MCF 10A (cell line): ENCODE results near the gene ADGRF4. TPM values are rescaled to one million over a fixed set of nuclear protein-coding genes. Genes with fewer than 3 reads are reported as not detected.
"Not testable (repeated sequence)": the region's sequence is repeated elsewhere in the genome, so short reads cannot be mapped to it uniquely, and the experiment has no call there.

ENCODE experiments used
- BruUV-seq: library from RNA; stranded (reverse); fragments of 400-500 nt; replicated peaks from 2 replicates; lab custom pipeline; 2021; lab: Mats Ljungman, UMichigan
- CTCF ChIA-PET: fragments of 300-600 bp; sonication (Branson Sonifier 250); formaldehyde crosslinking; extraction: SDS; loops from one replicate; lab custom pipeline; 2021; ENCODE audit warnings: antibody characterized with exemption, inconsistent platforms; lab: Yijun Ruan, JAX
- POLR2A ChIA-PET: fragments of 300-600, 350-650 bp; sonication (Branson Sonifier 250); formaldehyde crosslinking; extraction: SDS; loops from one replicate; lab custom pipeline; 2020; ENCODE audit warnings: antibody characterized with exemption, inconsistent platforms; lab: Yijun Ruan, JAX
- DNase-seq: peaks from one replicate; pipeline ENCODE4 v3.0.0-alpha.2; 2018; ENCODE audit not compliant: unreplicated experiment
- H3K27ac Mint-ChIP-seq: one replicate; pipeline ENCODE4 v1.8.0; 2022; ENCODE audit warnings: mild to moderate bottlenecking, low read depth, mixed read lengths; ENCODE audit not compliant: unreplicated experiment
- H3K27me3 Mint-ChIP-seq: one replicate; pipeline ENCODE4 v1.8.0; 2022; ENCODE audit warnings: mixed read lengths; ENCODE audit not compliant: insufficient read depth, unreplicated experiment
- H3K36me3 Mint-ChIP-seq: one replicate; pipeline ENCODE4 v1.8.0; 2022; ENCODE audit warnings: mild to moderate bottlenecking, moderate library complexity, mixed read lengths; ENCODE audit not compliant: insufficient read depth, unreplicated experiment
- H3K4me1 Mint-ChIP-seq: one replicate; pipeline ENCODE4 v1.8.0; 2022; ENCODE audit warnings: mixed read lengths; ENCODE audit not compliant: insufficient read depth, unreplicated experiment
- H3K4me3 Mint-ChIP-seq: one replicate; pipeline ENCODE4 v1.8.0; 2022; ENCODE audit warnings: mild to moderate bottlenecking, moderate library complexity, mixed read lengths; ENCODE audit not compliant: unreplicated experiment
- H3K9me3 Mint-ChIP-seq: one replicate; pipeline ENCODE4 v1.8.0; 2022; ENCODE audit warnings: mixed read lengths; ENCODE audit not compliant: unreplicated experiment
- CTCF ChIP-seq: fragments of 200-600 bp; IDR thresholded peaks from one replicate; pipeline ENCODE4 v1.8.0; 2022; ENCODE audit warnings: antibody characterized with exemption, mild to moderate bottlenecking; ENCODE audit not compliant: unreplicated experiment
- intact Hi-C: fragments of 100-400 bp; cut with micrococcal nuclease; formaldehyde crosslinking; loops from 2 replicates; pipeline ENCODE4 v1.14.1; 2022
- total RNA-seq: library from RNA; stranded (reverse); gene quantifications from 2 replicates; pipeline ENCODE4 v1.2.3, GENCODE V29; 2022

Gene ADGRF4
- total RNA-seq, 1 experiment from 2014 or later, result 1.2 TPM

- TF ChIP-seq CTCF, result no peak
Observed at GRCh38 chr6:47740714-47741113, 42.3 kb downstream of the ADGRF4 start.

GRCh38 chr6:47741807-47742206, 43.4 kb downstream of the ADGRF4 start:
- CTCF ChIA-PET, result interaction anchor here (1.0 to 1.8 kb wide), 3 partner anchors 39 to 113 kb away, joined by 3 to 8 read pairs (median 4); no protein-coding TSS in a partner anchor
- no peak for TF ChIP-seq CTCF
- Mint-ChIP-seq H3K9me3 (no peaks in the 10 kb centered on the region), H3K27ac (peak overlapping the region; percentile 2), H3K36me3 (no peaks in the 10 kb centered on the region), H3K4me3 (no peak overlapping the region), H3K27me3 (no peaks in the 10 kb centered on the region), H3K4me1 (peaks cover 12% of the 10 kb centered on the region)
- intact Hi-C loops, result no loop called here
- DNase-seq, result peak; percentile 89
- POLR2A ChIA-PET, result interaction anchor here (0.8 to 2.3 kb wide), 5 partner anchors 9 to 90 kb away, joined by 3 to 10 read pairs (median 4); partner anchors contain the start of gene ADGRF4
- BruUV-seq, result no TSS peak

More at GRCh38 chr6:47740714-47741113, 42.3 kb downstream of the ADGRF4 start:
- Mint-ChIP-seq H3K36me3 (no peaks in the 10 kb centered on the region), H3K27me3 (no peaks in the 10 kb centered on the region), H3K27ac (no peak overlapping the region), H3K4me1 (peaks cover 12% of the 10 kb centered on the region), H3K4me3 (no peak overlapping the region), H3K9me3 (no peaks in the 10 kb centered on the region)
- POLR2A ChIA-PET, result no interaction called here
- CTCF ChIA-PET, result interaction anchor here (1.8 kb wide), 1 partner anchor 40 kb away, joined by 8 read pairs; no protein-coding TSS in a partner anchor
- intact Hi-C loops, result no loop called here
- no TSS peak for BruUV-seq
- no peak for DNase-seq

GRCh38 chr6:47743744-47744143, 45.4 kb downstream of the ADGRF4 start:
- DNase-seq, result peak; percentile 76
- H3K27me3 Mint-ChIP-seq, result no peaks in the 10 kb centered on the region

GRCh38 chr6:47745269-47745668, 46.9 kb downstream of the ADGRF4 start:
- ChIA-PET CTCF (interaction anchor here (0.6 to 2.7 kb wide), 3 partner anchors 35 to 114 kb away, joined by 3 to 14 read pairs (median 11); no protein-coding TSS in a partner anchor), POLR2A (interaction anchor here (0.6 to 0.8 kb wide), 2 partner anchors 11 to 324 kb away, joined by 3 read pairs; no protein-coding TSS in a partner anchor)
- H3K27ac Mint-ChIP-seq, H3K36me3 Mint-ChIP-seq, DNase-seq, H3K4me3 Mint-ChIP-seq, intact Hi-C loops, H3K9me3 Mint-ChIP-seq, BruUV-seq, H3K27me3 Mint-ChIP-seq: not testable (repeated sequence)
- H3K4me1 Mint-ChIP-seq, result peaks cover 12% of the 10 kb centered on the region

More at GRCh38 chr6:47743744-47744143, 45.4 kb downstream of the ADGRF4 start:
- no peak overlapping the region for H3K4me3 Mint-ChIP-seq
- peaks cover 12% of the 10 kb centered on the region for H3K4me1 Mint-ChIP-seq
- H3K36me3 Mint-ChIP-seq, result no peaks in the 10 kb centered on the region
- TF ChIP-seq CTCF, result no peak
- BruUV-seq, result no TSS peak
- intact Hi-C loops, result no loop called here
- ChIA-PET CTCF (interaction anchor here (1.0 kb wide), 1 partner anchor 37 kb away, joined by 3 read pairs; no protein-coding TSS in a partner anchor), POLR2A (interaction anchor here (1.0 to 1.2 kb wide), 2 partner anchors 9 to 33 kb away, joined by 3 to 6 read pairs; no protein-coding TSS in a partner anchor)
- no peaks in the 10 kb centered on the region for H3K9me3 Mint-ChIP-seq
- no peak overlapping the region for H3K27ac Mint-ChIP-seq
